Activated naive CD8-positive, alpha-beta T cell treated with anti-CD3 and anti-CD28 coated beads, Interleukin-2, amount 50 U/mL, for 16 hours (primary cell): Measurements from ENCODE around the gene PRKG1.
"Not testable (repeated sequence)": the region's sequence is repeated elsewhere in the genome, so short reads cannot be mapped to it uniquely, and the experiment has no call there.

Experiments
- DNase-seq: peaks from one replicate; pipeline ENCODE4 v3.0.0-alpha.2; 2020; ENCODE audit warnings: low read depth, low spot score

PRKG1 gene

GRCh38 chr10:51649064-51649463 is 574.8 kb downstream of the PRKG1 start:
- no peak for DNase-seq

DNA sequence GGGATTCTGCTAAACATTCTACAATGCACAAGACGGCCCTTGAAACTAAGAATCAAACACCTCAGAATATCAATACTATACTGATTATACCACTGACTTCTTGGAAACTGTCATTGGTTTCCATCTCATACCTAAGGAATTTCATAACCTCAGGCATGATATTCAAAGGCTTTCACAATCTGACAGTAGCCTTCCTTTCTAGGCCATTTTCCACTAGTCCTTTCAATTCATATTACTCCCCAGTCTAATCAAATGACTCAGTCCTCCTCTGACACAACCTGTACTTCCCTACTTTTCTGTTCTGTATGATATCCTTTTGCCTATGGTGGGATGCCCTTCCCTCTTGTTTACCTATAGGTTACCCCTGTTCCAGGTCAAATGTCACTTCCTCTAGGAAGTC is 576.8 kb downstream of the PRKG1 start:
- no peak for DNase-seq

- DNase-seq = no peak
Measured at GRCh38 chr10:51653025-51653424, 578.7 kb downstream of the PRKG1 start.

GRCh38 chr10:51654918-51655317 is 580.6 kb downstream of the PRKG1 start:
- DNase-seq = no peak

- DNase-seq = no peak
Measured at GRCh38 chr10:51656503-51656902, 582.2 kb downstream of the PRKG1 start.

DNA sequence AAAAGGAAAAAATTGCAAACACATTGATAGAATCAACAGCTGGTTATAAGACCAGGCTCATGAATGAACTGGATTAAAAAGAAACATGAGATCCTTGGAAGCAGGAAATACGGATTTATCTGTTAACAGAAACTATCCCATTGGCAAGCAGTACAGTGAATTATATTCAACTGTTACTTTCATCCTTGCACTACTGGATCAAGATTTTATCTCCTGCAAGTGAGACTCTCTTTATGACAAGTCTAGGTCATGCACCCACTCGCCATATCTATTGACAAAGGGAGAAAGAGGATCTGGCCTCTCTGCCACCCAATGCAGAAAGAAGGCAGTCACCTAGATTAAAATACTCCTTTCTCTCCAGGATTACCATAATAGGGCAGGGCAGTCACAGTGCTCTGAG is 583.7 kb downstream of the PRKG1 start:
- no peak for DNase-seq

GRCh38 chr10:51659344-51659743 is 585.1 kb downstream of the PRKG1 start:
- DNase-seq = no peak

DNA sequence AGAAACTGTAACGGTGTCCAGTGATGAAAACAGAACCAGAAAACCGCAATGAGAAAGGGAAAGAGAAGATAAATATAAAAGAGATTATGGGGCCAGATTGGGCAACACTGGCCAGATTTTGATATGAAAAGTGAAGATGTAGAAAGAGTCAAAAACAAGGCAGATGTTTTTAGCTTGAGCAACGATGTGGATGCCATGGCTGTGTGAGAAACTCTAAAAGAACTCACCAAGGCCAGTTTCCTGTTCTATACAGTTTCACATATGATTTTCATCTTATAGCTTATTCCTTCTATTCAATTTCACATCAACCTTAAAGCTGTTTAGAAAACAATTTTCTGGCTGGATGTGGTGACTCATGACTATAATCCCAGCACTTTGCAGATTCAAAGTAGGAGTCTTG is 588.8 kb downstream of the PRKG1 start:
- no peak for DNase-seq

DNA sequence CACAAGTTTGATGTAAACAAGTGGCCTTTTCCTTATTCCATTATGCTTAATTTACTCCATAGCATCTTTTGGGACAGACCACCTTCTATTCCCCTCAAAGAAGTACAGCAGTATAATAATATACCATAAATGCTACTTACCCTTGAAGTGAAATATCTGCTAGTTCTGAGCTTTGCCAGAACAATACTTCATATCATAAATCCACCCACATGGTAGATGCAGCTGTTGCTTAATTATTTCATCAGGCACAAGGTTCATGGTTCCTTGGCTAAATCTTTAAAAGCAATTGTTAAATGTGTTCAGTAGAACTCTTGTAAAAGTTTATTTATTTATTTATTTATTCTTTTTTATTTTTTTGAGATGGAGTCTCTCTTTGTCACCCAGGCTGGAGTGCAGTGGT is 592.2 kb downstream of the PRKG1 start:
- no peak for DNase-seq

DNA sequence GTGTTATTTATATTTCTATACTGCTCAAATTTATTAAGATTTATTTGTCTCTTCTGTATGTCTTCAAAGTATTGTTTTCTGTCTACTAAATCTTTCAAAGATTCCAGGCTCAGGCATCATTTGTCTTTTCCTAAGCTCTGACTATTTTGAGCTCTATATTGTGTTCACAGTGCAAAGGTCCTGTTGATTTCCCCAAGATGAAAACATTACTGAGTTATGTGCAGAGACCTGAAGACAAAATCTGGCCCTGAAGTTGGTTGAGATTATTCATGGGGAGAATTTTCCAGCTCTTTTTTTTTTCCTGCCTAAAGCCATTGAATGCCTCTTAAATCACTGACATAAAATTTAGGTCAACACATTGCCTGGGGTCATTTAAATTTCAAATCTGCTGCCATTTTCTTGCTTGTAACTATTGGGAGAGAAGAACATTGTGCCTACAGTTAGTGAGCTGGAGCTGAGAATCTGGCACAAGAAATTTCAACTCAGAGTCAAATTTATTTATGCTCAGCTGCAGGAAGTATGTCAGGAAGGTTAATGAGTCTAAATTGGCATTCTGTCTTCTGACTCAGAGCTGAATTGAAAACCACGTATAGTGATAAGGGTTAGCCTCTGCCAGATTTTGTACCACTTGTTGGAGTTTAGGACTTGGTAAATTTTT is 593.5 kb downstream of the PRKG1 start:
- no peak for DNase-seq

GRCh38 chr10:51668336-51668689 is 594.0 kb downstream of the PRKG1 start:
- no peak for DNase-seq

- DNase-seq = no peak
Measured at GRCh38 chr10:51669041-51669440, 594.8 kb downstream of the PRKG1 start.

GRCh38 chr10:51672039-51672535 is 597.8 kb downstream of the PRKG1 start:
- no peak for DNase-seq

DNA sequence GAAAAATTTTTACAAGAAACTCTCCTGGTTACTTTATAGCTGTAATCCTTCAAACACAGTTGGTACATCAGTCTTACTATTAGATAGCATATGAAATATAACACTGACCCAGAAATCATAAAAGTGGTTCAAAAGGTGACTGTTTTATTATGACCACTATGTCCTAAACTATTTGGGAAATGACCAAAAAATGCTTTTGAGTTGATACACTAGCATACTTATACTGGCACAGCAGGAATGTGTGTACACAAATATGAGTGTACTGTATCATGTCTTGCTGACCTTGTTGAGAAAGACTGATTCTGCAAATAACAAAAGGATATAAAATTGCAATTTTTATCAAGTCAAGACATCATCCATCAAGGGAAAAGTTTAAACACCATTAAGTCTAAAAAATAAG is 600.8 kb downstream of the PRKG1 start:
- no peak for DNase-seq

DNA sequence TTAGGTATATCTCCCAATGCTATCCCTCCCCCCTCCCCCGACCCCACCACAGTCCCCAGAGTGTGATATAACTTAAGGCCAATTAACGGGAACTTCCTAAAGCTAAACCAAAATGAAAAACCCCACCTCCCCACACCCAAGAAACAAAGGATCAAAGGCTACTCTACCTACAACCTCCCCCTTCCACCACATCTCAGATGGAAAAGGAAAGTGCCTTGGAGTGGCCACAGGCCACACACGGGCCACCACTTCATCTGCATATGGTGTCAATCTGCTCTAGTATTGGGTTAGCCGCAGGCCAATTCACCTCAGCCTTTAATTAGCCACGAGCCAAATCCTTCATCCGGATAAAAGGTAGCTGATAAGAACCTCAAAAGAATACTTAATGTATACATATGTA is 605.6 kb downstream of the PRKG1 start:
- no peak for DNase-seq

- no peak for DNase-seq
Measured at GRCh38 chr10:51683031-51683691, 608.9 kb downstream of the PRKG1 start.

GRCh38 chr10:51685768-51686167 is 611.5 kb downstream of the PRKG1 start:
- no peak for DNase-seq

DNA sequence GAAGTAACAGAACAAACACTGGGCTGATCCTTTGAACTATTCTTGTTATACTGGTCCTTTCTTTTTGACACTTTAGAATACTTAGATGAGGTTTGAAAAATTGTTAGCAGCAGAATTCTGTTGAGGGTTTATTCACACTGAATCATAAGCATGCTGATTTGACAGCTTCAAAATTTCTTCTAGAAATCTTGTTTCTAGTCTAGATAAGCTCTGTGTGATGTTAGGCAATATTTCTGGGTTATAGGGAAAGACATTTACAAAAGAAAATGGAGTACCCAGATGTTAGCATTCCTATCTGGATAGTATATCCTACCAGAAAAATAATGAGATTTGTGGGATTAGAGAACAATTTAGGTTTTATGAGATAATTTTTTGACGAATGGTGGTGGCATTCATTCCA is 613.0 kb downstream of the PRKG1 start:
- no peak for DNase-seq

DNA sequence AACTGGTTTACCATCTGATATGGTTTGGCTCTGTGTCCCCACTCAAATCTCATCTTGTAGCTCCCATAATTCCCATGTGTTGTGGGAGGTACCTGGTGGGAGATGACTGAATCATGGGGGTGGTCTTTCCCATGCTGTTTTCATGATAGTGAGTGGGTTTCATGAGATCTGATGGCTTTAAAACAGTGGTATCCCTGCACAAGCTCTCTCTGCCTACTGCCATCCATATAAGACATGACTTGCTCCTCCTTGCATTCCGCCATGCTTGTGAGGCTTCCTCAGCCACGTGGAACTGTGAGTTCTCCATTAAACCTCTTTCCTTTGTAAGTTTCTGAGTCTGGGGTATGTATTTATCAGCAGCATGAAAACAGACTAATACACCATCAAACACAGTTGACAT is 614.5 kb downstream of the PRKG1 start:
- not testable (repeated sequence) for DNase-seq

DNA sequence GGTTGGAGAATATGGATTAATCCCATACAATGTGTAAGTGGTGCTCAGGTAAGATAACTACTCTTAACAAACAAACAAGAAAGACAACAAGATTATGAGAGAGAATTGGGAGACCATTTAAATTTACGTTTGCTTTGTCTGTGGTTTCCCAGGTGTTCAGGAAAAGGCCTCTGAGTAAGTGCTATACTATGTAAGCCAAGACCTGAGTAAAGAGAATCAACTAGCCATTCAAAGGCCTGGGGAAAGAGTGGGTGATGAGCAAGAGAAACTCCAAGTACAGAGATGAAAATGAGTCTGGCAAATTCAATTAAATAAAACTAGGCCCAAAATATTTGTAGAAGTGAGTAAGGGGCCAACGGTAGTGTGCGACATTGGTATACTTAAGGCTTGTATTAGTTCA is 615.2 kb downstream of the PRKG1 start:
- no peak for DNase-seq

GRCh38 chr10:51691135-51691534 is 616.8 kb downstream of the PRKG1 start:
- no peak for DNase-seq

DNA sequence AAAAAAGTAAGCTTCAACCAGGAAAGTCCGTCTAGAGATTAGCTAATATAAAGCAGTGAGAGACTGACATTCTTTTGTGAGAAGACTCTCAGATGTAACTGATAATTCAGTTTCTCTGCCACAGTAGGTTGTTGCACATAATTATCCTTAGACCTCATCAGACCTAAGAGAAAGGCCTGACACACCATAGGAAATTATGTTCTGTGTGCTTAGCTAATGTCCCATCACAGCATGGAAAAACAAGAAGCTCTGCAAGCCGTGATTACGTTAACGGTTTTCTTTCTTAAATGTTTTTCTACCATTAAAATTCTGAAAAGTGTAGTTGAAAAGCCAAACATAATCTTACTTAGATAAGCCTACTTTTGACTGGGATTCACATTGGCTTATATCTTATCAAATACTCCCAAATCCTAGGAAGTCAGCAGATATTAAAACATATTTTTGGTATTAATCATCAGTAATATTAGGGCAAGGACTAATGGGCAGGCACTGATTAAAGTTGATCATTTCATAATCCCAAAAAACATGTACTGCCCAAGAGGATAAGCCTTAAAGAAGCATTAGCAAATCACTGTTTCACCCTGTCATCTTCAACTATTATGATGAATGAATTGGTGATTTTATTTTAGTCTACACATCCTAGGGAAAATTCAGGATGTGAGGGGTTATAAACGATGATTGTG is 619.9 kb downstream of the PRKG1 start:
- no peak for DNase-seq

GRCh38 chr10:51696251-51696650 is 622.0 kb downstream of the PRKG1 start:
- no peak for DNase-seq
